GM20000 (cell line): ENCODE data around the gene RNMT.
"Not testable (repeated sequence)": the region's sequence is repeated elsewhere in the genome, so short reads cannot be mapped to it uniquely, and the experiment has no call there.

ENCODE experiments used
- DNase-seq: peaks from one replicate; pipeline ENCODE4 v3.0.0; 2012; ENCODE audit warnings: low spot score
- TF ChIP-seq, protein P1 (sequence below): IDR thresholded peaks from 2 replicates; pipeline ENCODE4 v1.5.1; 2012; ENCODE audit warnings: mild to moderate bottlenecking, control low read depth; ENCODE audit errors: extremely low read depth, missing control alignments

RNMT gene

DNA sequence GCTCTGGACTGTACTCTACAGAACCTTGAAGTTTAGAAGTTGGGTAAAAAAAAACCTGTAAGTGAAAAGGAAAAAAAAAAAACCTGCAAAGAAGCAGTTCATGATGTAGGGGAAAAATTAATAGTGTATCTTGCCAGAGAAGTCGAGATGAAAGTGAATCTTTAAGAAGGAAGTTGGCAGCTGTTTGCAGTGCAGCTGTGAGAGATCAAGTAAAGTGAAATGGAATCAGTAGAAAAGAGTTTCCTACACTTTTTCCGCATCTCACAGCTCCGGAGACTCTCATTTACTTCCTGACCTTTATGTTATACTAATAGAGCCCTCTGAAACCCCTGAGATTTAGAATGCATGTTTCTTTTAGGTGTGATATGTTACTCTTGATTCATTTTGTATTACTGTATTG, 19.2 kb downstream of the RNMT start:
- DNase-seq, result no peak
- TF ChIP-seq, protein P1, sequence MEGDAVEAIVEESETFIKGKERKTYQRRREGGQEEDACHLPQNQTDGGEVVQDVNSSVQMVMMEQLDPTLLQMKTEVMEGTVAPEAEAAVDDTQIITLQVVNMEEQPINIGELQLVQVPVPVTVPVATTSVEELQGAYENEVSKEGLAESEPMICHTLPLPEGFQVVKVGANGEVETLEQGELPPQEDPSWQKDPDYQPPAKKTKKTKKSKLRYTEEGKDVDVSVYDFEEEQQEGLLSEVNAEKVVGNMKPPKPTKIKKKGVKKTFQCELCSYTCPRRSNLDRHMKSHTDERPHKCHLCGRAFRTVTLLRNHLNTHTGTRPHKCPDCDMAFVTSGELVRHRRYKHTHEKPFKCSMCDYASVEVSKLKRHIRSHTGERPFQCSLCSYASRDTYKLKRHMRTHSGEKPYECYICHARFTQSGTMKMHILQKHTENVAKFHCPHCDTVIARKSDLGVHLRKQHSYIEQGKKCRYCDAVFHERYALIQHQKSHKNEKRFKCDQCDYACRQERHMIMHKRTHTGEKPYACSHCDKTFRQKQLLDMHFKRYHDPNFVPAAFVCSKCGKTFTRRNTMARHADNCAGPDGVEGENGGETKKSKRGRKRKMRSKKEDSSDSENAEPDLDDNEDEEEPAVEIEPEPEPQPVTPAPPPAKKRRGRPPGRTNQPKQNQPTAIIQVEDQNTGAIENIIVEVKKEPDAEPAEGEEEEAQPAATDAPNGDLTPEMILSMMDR, result no peak

DNA sequence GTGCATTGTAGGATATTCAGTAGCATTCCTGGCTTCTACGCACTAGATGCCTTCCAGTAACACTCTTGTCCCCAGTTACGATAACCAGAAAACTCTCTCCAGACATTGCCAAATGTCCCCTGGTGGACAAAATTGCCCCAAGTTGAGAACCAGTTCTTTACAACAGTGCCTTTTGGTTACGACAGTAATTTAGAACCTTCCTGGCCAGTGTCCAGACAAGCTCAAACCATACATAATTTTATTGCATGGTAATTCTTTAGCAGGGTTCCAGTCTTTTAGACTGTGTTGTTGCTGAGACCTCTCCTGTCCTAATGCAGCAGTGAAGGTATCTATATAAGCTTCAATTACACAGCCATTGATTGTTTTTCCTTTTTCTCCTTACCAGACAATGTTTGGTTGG, 20.2 kb downstream of the RNMT start:
- DNase-seq, result no peak
- TF ChIP-seq, protein P1, result no peak

DNA sequence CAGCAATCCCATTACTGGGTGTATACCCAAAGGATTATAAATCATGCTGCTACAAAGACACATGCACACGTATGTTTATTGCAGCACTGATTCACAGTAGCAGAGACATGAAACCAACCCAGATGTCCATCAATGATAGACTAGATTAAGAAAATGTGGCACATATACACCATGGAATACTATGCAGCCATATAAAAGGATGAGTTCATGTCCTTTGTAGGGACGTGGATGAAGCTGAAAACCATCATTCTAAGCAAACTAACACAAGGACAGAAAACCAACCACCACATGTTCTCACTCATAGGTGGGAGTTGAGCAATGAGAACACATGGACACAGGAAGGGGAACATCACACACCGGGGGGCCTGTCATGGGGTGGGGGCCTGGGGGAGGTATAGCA, 25.1 kb downstream of the RNMT start:
- DNase-seq, result not testable (repeated sequence)

DNA sequence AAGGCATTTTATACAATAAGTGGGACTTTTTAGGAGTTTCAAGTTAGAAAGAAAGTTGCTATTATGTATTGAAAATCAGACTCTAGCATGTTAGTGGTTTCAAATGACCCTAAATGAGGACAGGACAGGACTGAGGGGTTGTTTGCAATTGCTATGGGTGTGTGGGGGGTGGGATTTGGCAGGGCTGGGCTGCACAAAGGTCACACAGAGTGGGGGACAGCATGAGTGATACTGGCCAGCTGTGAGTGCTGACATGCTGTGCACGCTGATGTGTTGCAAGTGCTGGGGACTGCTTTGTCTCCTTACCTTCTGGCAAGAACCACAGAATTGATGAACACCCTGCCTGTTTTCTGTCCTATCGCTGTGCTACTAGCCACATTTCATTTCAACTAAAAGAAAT, 29.8 kb downstream of the RNMT start:
- TF ChIP-seq, protein P1, result no peak
- no peak for DNase-seq

DNA sequence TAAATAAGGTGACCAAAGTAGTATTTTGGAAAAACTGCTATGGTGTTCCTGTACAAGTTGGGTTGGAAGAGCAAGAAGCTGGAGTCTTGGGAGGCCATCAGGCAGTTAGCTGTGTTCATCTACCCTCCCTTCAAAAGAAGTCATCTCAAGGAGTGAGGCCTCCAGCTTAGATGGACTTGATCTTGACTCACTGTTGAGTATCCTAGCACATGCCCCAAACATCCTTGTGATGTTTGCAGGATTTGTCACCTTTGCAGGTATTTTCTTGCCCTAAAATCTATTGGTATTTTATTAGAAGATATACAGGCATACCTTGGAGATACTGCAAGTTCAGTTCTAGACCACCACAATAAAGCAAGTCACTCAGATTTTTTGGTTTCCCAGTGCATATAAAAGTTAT, 30.2 kb downstream of the RNMT start:
- TF ChIP-seq, protein P1, result no peak

DNA sequence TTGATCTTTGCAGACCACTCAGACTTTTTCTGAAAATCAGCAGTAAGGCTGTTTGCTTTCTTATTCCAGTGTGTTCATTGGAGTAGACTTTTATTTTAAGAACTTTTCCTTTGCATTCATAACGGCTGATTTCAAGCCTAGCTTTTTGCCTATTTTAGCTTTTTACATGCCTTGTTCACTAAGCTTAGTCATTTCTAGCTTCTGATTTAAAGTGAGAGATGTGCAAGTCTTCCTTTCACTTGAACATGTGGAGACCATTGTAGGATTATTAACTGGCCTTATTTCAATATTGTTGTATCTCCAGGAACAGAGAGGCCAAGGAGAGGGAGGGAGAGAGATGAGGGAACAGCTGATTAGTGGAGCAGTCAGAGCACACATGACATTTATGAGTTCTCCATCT, 32.1 kb downstream of the RNMT start:
- no peak for DNase-seq
- TF ChIP-seq, protein P1, result no peak

More for the DNA sequence above, 30.2 kb downstream of the RNMT start:
- no peak for DNase-seq

DNA sequence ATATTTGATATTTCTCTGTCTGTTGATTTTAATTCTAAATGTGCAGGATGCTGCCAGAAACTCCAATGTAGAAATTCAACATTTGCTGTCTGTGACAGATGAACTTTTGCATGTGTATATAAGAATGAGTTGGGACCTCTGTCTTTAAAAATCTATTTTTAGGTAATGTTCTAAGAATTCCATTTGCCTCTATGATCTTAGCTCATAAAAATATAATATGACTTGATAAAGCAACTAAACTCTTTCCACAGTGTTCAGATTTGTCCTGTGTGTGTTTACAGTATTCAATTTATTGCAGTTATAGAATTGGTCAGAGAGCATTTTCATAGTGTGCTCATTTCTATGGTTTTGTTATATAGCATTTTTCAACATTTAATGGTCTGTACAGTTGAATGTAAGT, 33.6 kb downstream of the RNMT start:
- TF ChIP-seq, protein P1, result no peak
- no peak for DNase-seq

DNA sequence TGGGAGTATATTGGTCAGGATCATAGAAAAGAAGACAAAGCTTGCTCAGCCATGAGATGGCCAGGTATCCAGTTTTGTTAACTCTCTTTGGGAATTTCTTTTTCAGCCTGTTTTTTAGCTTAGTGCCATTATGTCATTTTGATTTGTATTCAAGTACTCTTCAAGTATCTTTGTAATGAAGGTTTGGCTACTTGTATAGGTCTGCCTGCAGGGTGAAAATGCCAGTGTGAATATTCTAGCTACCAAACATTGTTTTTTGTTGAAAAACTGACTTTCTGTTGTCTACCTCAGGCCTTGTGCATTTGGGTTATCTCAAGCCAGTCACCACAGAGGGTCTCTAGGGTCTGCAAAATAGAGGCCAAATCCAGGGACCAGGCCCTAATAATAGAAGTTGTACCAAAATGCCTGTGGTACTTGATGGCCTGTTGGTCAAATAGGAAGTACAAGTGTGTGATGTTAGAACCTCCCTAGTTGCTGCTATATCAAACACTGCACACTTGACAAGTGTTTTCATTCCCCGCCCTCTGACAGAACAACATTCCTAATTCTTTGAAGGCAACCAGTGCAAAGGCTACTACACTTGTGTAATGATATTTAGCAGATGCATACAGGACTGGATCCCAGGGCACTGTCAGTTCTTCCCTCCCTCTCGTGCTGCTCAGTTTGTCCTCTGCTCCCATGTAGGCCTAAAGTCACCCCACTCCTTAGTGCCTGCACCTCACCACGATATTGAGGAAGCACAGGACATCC, 36.4 kb downstream of the RNMT start:
- no peak for DNase-seq
- TF ChIP-seq, protein P1, result no peak
